ENCODE data around the gene QRICH2.
"Not testable (repeated sequence)": the region's sequence is repeated elsewhere in the genome, so short reads cannot be mapped to it uniquely, and the experiment has no call there.

QRICH2 gene

DNA sequence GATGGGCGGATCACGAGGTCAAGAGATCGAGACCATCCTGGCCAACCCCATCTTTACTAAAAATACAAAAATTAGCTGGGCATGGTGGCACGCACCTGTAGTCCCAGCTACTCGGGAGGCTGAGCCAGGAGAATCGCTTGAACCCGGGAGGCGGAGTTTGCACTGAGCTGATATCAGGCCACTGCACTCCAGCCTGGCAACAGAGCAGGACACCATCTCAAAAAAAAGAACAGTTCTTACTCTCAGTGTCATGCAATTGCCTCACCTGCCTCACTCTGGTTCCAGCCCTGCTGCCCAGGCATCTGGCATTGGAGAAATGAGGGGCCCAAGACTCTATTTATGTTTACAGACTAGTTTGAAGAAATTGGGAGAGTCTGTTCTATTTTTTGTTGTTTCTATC, 63.4 kb downstream of the QRICH2 start:
- DNase-seq: not testable (repeated sequence)

DNA sequence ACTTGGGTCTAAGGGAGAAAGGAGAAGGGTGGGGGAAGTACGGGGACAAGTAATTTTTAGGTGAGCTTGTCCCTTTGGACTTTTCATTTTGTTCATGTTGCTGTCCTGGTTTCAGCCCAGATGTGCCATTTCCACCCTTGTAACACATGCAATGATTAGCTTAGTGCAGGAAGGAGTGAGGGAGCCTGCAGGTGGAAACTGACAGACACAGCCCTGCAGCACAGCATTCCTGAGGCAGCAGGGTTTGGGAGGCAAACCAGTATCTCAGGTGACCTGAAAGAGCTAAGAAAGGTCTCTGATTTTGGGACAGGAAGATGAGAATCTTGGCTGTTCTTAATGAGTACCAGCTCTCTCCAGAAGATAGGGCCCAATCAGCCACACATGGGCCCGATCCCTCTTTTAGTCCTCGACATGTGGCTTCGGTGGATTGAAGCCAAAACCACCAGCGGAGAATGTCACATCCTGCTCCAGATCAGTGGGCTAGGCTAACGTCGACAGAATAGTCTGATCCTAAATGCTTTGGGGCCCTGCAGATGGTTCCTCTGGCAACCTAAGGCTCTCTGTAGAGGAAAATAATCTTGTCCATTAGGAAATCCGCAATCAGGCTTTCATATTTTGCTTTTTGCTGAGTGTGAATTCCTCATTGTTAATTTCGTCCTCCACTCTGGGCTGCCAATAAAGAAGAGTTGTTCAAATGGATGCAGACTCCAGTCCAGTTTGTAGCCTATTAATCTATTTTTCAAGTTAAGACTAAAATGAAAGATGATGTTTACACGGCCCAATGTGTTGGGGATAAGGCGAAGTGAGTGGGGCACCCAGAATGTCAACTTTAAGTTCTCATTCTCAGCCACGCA, 64.0 kb downstream of the QRICH2 start:
- no peak for DNase-seq

DNA sequence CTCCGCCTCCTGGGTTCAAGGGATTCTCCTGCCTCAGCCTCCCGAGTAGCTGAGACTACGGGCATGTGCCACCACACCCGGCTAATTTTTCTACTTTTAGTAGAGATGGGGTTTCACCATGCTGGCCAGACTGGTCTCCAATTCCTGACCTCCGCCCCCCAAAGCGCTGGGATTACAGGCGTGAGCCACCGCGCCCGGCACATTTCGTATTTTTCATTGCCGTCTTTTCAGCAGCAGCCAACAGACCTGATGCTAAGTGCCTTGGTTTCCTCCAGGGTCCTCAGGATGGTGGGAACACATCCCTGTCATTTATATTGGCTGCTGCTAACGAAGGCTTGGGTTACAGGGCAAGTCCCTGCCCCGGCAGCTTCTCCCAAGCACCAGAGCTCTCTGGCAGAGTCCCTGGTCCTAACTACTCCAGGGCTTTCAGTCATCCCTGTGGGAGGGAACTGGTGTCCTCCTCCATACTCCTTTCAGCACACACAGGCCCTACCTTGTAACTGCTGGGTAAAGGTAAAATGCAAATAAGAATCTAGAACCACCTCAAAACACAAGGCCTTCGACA, 66.3 kb downstream of the QRICH2 start:
- no peak for DNase-seq

DNA sequence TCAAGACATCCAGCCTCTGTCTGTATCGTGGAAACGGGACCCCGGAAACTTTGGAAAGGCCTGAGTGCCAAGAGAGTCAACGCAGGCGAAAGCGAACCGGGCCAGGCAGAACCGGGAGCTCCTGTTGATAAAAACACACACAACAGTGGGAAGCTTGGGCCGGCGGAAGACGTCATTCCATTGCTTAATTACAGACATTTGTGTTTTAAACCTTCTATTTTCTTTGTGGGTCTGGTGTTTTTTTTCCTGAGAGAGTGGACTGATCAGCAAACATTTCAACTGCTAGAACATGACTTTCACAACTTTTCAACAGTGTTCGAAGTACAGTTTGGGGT, 66.9 kb downstream of the QRICH2 start:
- no peak for DNase-seq

DNA sequence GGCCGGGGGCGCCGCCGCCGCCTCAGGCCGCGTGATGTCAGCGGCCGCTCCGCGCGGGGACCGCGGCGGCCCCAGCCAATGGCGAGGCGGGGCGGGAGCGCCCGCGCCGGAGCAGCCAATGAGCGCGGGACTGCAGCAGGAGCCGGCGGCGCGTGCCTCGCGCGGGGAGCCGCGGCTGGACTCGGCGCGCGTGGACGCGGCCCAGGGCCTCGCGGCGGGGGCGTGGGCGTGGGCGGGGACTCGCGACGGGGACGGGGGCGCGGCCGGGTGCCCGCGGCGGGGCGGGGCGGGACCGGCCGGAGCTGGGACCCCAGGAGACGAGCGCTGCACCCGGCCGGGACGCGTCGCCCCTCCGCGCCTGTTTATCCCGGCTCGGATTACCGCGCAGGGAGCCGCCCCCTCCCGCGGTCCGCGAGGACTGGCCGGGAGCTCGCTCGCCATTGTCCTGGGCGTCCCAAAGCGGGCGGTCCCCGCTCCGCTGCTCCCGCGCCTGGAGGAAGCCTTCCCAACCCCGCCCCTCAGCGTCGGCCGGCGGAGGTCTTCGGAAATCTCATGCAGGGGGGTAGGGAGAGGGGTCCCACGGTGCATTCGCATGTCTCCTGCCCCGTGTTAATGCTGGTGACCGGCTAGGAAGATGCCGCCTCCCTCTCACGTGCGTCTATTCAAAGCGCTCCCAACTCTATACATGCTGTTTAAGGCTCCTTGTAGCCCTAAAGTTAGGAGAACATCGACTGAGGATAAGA, 67.4 kb downstream of the QRICH2 start, which contains the start of gene RNF157:
RNF157 (minus strand) TSS at position 33 of the 743 bp plus-strand sequence. CDS start 253 bp downstream, outside the sequence.
- peak; percentile 68 to 70 (median 69) for DNase-seq

DNA sequence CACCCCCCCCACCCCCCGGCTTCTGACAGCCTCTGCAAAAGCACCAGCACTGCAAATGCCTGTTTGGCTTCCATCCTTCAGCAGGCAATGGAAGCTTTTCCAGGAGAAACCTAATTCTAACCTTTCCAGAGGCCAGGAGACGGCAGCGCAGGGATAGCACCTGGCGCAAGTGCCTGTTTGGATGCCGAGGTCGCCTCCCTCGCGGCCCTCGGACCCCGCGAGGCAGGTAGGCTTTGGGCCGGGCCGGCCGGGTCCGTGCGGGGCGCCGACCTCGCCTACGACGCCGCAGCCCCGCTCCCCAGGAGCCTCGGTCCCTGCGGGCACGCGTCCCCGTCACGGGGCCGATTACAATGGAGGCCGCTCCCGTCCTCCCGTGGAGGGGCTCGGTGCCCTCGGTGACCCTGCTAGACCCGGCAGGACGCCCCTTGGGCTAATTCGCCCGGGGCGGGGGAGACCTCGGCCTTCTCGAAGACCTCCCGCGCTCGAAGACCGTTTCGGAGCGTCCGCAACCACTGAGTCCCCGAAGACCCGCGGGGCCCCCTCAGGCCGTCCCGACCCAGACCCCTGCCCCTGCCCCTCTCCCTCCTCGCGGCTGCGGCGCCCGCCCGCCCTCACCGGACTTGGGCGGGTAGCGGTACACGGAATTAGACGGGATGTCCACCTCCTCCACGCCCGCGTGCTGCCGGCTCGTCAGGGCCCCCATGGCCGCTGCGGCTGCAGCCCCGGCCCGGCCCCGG, 68.4 kb downstream of the QRICH2 start:
- peak; percentile 7 to 64 (median 54) for DNase-seq

DNA sequence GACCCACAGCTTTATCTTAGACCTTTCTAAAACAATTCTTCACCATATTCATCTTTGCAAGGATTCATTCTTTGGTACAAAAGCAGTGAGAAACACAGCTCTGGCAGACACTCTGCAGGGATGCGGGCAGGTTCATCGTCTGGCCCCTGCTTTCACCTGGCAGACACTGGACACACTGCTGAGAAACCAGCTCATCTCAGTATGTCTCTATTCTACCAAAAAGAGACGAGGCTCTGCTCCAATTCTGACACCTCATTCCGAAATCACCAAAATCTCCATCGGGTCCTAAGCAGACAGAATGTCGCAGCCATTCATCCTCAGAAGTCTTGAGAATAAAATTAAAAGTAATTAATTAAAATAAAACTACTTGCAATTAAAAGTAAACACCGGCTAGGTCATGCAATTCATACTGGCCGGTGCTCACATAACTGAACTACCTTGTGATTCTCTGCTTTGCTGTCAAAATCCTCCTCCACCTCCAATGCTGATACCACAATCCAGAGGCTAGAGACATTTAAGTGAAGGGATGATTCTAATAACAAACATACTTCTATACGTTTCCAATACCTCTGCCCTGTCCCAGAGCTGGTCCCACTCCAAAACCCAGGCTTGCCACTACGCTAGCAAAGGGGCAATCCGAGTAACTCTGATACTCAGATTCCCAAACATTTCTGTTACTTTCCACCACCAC, 69.1 kb downstream of the QRICH2 start:
- DNase-seq: no peak

DNA sequence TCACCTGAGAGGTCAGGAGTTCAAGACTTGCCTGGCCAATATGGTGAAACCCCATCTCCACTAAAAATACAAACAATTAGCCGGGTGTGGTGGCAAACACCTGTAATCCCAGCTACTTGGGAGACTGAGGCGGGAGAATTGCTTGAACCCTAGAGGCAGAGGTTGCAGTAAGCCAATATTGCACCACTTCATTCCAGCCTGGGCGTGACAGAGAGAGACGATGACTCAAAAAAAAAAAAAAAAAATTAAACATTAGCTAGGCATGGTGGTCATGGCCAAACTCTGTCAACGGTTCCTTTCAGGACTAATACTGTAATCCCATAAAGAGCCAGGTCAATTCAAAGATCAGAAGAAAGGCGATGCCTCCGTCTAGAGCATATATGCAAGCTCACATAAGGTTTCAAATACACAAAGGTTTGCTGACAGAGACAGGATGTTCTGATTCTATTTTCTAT, 70.2 kb downstream of the QRICH2 start:
- no peak for DNase-seq

DNA sequence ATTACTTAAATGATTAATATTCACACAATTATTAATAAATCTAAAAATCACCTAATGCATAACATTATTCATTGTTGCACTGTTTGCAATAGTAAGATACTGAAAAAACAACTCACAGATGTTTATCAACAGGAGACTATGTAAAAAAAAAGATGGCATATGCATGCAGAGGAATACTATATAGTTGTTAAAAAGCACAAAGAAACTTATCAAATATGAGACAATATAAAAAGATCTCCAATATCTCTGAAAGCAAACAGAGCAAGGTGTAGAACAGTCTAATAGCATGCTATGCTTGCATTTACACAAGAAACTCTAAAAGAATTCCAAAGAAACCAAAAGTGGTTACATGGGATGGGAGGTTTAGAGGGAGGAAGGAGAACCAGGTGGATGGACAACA, 71.5 kb downstream of the QRICH2 start:
- no peak for DNase-seq

DNA sequence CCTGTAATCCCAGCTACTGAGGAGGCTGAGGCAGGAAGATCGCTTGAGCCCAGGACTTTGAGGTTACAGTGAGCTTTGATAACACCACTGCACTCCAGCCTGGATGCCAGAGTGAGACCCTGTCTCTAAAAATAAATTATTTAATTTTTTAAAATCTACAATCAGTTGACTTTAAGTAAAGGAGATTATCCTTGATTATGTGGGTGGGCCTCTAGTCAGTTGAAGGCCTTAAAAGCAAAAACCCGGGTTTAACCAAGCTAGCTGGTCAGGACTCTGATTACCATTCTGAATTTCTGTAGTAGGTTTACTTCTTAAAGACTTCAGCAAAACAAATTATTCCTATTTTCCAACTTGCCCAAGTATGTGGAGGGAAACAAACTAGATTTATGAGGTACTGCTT, 72.2 kb downstream of the QRICH2 start:
- no peak for DNase-seq

DNA sequence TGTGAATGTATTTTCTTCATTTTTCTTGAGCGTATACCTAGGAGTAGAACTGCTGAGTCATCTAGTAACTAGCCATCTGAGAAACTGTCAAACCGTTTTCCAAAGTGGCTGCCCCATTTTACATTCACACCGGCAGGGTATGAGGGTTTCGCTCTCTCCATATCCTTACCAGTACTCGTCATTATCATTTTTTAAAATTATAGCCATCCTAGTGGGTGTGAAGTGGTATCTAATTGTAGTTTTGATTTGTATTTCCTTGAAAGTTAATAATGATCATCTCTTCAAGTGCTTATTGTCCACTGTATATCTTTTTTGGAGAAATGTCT, 73.8 kb downstream of the QRICH2 start:
- peak in 1 of 3 experiments; percentile 13 for DNase-seq

DNA sequence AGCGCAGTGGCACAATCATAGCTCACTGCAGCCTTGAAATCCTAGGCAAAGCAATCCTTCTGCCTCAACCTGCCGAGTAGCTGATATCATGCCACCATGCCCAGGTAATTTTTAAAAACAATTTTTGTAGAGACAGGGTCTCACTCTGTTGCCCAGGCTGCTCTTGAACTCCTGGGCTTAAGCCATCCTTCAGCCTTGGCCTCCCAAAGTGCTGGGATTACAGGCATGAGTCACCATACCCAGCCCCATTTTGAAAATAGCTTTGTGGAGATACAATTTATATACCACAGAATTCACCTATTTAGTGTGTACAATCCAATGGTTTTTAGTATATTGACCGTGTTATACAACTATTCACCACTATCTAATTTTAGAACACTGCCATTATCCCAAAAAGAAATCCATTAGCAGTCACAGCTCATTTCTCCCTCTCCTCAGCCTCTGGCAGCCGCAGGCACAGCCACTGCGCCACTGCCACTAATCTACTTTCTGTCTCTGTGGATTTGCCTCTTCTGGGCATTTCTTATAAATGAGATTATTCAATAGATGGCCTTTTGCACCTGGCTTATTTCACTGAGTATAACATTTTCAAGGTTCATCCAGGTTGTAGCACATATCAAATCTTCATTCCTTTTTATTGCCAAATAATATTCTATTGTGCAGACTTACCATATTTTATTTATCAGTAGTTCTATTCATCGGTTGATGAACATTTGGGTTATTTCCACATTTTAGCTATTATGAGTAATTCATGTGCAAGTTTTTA, 74.3 kb downstream of the QRICH2 start:
- DNase-seq: peak in 1 of 3 experiments; percentile 9

DNA sequence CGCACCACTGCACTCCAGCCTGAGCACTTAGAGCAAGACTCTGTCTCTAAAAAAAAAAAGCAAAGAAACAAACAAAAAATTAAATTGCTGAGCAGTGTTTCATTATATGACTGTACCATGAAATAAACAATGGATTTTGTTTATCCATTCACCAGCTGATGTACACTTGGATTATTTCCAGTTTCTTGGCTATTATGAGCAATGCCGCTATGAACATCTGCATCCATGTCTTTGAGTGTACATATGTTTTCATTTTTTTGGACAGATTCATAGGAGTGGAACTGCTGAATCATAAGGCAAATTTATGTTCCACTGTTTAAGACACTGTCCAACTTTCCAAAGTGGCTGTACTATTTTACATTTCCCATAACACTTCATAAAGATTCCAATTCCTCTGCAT, 75.7 kb downstream of the QRICH2 start:
- no peak for DNase-seq

DNA sequence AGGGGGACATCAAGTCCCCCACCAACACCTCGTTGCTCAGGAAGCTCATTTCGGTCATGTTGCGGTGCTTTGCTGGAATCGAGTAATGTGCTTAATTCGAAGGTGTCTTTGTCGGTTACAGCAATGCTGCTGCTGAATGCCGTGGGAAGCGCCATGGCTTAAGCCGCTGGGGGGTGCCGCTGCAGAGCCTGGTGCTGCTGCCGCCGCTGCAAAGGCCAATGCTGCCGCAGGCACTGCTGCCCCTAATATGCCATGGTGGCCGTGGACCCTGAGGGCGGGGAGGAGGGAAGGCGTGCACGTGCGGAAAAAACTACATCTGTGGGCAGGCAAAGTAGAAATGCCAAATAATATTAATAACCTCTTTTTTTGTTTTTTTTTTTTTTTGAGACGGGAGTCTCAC, 81.3 kb downstream of the QRICH2 start:
- DNase-seq: not testable (repeated sequence)

DNA sequence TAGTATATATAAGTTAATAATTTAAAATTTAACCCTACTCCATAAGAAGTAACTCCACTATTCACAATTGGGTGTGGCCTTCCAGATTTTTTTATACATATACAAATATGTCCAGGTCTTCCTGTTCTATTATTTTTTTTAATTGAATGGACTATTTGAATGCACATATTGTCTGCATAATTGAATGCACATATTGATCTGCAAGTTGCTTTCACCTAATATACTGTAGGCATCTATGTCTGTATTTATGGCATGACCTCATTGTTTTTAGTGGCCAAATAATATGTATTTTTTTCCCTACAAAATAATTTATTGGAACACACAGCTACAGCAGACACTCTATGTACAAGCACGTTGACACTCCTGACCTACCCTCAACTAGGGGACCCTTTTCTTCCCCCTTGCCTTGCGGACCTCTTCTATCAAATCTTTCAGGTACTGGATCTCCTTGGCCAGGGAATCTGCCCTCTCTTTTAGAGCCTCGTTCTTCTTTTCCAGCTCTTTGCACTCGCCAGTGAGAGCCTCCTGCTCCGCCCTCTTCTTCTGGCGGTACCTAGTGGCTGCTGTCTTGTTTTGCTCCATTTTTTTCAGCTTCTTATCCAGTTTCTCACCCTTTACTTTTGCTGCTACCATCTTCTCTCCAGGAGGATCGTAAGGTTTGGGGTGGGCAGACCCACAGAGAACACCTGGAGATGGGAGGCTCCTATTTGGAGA, 82.5 kb downstream of the QRICH2 start:
- DNase-seq: not testable (repeated sequence)

All from NCI-H1417 (cell line).